ENCODE measurements around the gene TEAD1.

GRCh38 chr11:12951376-12951775 lies 277.2 kb downstream of the TEAD1 start:
- TF ChIP-seq, protein P1, sequence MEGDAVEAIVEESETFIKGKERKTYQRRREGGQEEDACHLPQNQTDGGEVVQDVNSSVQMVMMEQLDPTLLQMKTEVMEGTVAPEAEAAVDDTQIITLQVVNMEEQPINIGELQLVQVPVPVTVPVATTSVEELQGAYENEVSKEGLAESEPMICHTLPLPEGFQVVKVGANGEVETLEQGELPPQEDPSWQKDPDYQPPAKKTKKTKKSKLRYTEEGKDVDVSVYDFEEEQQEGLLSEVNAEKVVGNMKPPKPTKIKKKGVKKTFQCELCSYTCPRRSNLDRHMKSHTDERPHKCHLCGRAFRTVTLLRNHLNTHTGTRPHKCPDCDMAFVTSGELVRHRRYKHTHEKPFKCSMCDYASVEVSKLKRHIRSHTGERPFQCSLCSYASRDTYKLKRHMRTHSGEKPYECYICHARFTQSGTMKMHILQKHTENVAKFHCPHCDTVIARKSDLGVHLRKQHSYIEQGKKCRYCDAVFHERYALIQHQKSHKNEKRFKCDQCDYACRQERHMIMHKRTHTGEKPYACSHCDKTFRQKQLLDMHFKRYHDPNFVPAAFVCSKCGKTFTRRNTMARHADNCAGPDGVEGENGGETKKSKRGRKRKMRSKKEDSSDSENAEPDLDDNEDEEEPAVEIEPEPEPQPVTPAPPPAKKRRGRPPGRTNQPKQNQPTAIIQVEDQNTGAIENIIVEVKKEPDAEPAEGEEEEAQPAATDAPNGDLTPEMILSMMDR (IDR thresholded peaks at IDR 0.05; ENCODE audit: low read depth, low read length, poor library complexity, severe bottlenecking), result no peak
- TF ChIP-seq EZH2phosphoT487 (IDR thresholded peaks at IDR 0.05; ENCODE audit: borderline replicate concordance, low read length), result no peak
